HFF-Myc (cell line): Measurements from ENCODE around the gene SORBS2.

Experiments
- DNase-seq: peaks from one replicate; pipeline ENCODE4 v3.0.0-alpha.2; 2011; ENCODE audit warnings: low read depth; ENCODE audit errors: extremely low read depth
- H3K4me3 ChIP-seq: replicated peaks from 2 replicates; pipeline ENCODE4 v1.5.1; 2011; ENCODE audit warnings: low read depth, mild to moderate bottlenecking, control low read depth, low read length
- TF ChIP-seq, protein P1 (sequence below): IDR thresholded peaks from 2 replicates; pipeline ENCODE4 v1.5.1; 2012; ENCODE audit warnings: mild to moderate bottlenecking, low read depth, low read length, control low read depth; ENCODE audit errors: missing control alignments

Gene SORBS2

DNA sequence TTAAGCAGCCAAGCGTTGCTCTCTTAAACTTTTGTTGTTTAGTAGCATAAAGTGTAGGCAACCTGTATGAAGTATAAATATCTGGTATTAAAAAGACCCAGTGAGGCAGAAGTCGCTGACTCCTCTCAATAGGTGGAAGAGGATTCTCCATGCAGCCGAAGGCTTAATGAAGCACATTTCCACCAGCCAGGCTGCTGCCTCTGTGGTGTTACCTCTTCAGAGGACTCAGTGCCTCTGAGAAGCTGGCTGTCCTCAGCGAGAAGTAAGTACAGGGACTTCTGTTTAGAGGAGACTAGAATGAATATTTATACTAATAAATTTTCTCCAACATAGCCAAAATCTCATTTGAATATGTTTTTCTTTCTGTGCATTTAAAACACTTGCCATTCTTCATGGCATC, 6.0 kb downstream of the SORBS2 start:
- DNase-seq = no peak
- TF ChIP-seq, protein P1, sequence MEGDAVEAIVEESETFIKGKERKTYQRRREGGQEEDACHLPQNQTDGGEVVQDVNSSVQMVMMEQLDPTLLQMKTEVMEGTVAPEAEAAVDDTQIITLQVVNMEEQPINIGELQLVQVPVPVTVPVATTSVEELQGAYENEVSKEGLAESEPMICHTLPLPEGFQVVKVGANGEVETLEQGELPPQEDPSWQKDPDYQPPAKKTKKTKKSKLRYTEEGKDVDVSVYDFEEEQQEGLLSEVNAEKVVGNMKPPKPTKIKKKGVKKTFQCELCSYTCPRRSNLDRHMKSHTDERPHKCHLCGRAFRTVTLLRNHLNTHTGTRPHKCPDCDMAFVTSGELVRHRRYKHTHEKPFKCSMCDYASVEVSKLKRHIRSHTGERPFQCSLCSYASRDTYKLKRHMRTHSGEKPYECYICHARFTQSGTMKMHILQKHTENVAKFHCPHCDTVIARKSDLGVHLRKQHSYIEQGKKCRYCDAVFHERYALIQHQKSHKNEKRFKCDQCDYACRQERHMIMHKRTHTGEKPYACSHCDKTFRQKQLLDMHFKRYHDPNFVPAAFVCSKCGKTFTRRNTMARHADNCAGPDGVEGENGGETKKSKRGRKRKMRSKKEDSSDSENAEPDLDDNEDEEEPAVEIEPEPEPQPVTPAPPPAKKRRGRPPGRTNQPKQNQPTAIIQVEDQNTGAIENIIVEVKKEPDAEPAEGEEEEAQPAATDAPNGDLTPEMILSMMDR = no peak
- H3K4me3 ChIP-seq = no peak overlapping the region

DNA sequence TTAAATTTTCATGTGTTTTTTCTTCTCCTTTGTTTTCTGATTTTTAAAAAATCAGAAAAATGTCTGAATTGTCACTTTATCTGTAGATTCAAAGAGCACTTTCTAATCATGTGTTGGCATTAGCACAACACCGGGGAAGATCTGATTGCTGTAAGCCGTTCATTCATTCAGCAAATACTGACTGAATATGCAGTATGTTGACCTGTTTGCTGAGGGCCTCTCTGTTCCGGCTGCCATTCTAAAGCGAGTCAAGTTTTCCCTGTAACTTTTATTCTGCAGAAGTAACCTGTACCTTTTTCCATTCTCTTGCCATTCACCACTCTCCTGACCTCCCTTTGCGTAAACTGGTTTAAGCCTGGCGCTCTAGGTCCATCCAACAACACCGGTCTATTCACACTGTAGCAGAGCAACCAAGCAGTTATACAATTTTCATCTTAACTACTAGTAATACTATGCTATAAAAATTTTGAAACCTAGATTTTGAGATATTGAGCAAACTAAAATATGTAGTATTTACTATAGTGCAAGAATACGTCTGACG, 6.7 kb downstream of the SORBS2 start:
- DNase-seq = no peak
- TF ChIP-seq, protein P1 = no peak
- no peak overlapping the region for H3K4me3 ChIP-seq

DNA sequence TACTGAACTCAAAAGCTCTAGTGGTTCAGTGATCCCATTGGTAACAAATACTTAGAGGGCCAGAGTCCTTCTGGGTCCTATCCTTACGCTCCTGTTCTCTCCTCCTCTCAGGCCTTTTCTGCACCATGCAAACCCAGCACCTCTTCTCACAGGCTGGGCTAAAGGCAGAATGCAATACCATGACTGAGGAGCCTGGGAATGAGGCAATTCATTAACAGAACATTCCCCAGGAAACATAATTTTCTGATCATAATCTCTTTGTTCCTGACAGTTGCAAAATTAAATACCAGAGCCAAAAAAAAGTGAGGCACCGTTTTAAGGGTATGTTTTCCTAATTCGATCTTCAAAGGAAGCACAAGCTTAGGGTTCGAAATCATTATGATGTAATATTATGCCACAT, 9.0 kb downstream of the SORBS2 start:
- no peak for DNase-seq
- H3K4me3 ChIP-seq = no peak overlapping the region
- TF ChIP-seq, protein P1 = no peak

DNA sequence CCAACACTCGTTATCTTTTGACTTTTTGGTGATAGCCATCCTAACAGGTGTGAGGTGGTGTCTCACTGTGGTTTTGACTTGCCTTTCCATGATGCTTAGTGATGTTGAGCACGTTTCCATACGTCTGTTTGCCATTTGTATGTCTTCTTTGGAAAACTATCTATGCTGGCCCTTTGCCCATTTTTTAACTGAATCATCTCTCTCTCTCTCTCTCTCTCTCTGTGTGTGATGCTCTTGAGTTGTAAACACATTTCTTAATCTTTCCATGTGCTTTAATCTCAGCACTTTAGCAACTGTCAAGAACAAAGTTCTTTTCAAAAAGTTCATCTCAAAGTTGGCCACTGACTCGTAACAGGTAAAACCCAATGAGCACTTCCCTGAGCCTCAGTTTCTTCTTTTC, 10.5 kb downstream of the SORBS2 start:
- H3K4me3 ChIP-seq = no peak overlapping the region
- TF ChIP-seq, protein P1 = no peak
- DNase-seq = no peak

DNA sequence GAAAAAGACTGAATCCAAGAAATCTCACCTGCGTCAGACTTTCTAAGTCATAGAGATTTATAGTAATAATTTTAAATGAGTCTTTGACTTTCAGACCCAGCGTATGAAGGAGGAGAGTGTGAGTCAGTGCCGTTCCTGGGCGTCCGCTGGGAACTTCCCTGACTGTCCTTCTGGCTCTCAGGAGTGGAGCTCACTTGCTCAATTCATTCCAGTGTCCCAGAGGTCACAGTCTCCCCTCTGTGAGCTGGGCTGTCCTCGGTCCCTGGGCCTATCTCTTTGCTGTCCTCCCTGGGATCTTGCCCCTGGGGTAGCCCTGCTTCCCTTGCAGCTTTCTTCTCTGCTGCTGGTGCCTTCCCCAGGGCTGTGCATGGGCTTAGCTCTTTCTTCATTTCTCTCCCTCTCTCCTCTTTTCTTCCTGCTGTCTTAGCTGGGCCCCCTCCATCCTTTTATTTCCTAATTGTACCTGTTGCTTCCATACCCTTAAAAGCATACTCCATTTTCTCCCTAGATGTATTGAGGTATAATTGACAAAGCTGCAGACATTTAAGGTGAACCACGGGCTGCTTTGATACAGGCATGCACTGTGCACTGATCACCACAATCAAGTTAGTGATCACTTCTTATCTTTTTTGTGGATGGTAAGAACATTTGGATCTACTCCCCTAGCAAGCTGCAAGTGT, 11.6 kb downstream of the SORBS2 start:
- no peak for DNase-seq
- TF ChIP-seq, protein P1 = no peak
- H3K4me3 ChIP-seq = no peak overlapping the region

DNA sequence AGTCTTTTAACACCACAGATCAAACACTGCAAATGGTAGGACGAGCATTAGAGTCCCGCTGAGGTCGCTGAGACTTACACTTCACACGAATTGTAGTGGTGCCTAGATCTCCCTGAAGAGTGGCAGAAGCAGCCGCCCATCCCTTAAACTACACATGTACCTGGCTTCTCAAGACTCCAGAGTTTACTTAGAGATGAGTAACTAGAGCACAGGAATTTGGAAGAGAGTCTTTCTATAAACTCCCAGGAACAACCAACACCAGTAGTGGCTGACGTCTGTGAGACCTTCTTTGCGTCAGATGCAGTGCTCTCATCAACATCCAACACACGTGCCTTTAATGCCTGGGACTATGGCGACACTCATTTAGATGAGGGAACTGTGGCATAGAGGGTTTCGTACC, 12.6 kb downstream of the SORBS2 start:
- TF ChIP-seq, protein P1 = no peak
- no peak for DNase-seq
- no peak overlapping the region for H3K4me3 ChIP-seq
